Prostate gland (tissue), 2 donors: ENCODE measurements around the gene MBOAT2.

Experiments used
- CTCF ChIP-seq, 4 experiments: fragments of 200-600 bp in 2 of 4; fragments of 450-650 bp in 2 of 4; sonication (generic) in 2 of 4; IDR thresholded peaks; 1 replicate in 3 of 4; 2 replicates in 1 of 4; pipeline ENCODE4 v1.5.1; 2016 to 2019; ENCODE audit warnings: antibody characterized with exemption in 4 of 4, mild to moderate bottlenecking in 2 of 4, moderate library complexity in 2 of 4
- POLR2A ChIP-seq: fragments of 450-650 bp; IDR thresholded peaks from one replicate; pipeline ENCODE4 v1.6.1; 2016; ENCODE audit warnings: antibody characterized with exemption, mild to moderate bottlenecking

- TF ChIP-seq CTCF (IDR thresholded peaks at IDR 0.05), result no peak
- no peak for TF ChIP-seq POLR2A
These were observed 22.3 kb upstream of the MBOAT2 start for GRCh38 chr2:9025746-9026145.
